ENCODE measurements around the gene SLC7A7.

SLC7A7 gene

GRCh38 chr14:22748631-22749068 lies 66.6 kb downstream of the SLC7A7 start:
- Histone ChIP-seq H2AFZ (ENCODE audit: low read length) (no peak overlapping the region), H3K23ac (ENCODE audit: low read depth, low read length, poor library complexity) (no peak overlapping the region), H3K4ac (ENCODE audit: low read length) (no peak overlapping the region), H3K79me1 (ENCODE audit: low read depth, low read length) (no peaks in the 10 kb centered on the region), H3K9ac (ENCODE audit: low read depth, low read length, poor library complexity) (no peak overlapping the region), H3K4me3 (ENCODE audit: low read length in 2 of 2) (no peak overlapping the region), H3K36me3 (replicated peaks in 1 of 2; ENCODE audit: control insufficient read depth in 2 of 2, insufficient read depth in 2 of 2, low read length in 2 of 2) (no peaks in the 10 kb centered on the region), H3K9me3 (replicated peaks in 1 of 2; ENCODE audit: control insufficient read depth in 2 of 2, insufficient read depth in 1 of 2, low read depth in 1 of 2, low read length in 2 of 2) (no peaks in the 10 kb centered on the region), H3K27me3 (ENCODE audit: control insufficient read depth in 3 of 3, insufficient read depth in 3 of 3, low read depth in 1 of 3, low read length in 3 of 3) (no peaks in the 10 kb centered on the region), H2AK5ac (ENCODE audit: low read depth, low read length) (no peak overlapping the region), H2BK5ac (ENCODE audit: low read length) (no peak overlapping the region), H2BK15ac (ENCODE audit: low read length) (no peak overlapping the region), H3K4me1 (ENCODE audit: control insufficient read depth in 2 of 2, insufficient read depth in 1 of 2, low read depth in 1 of 2, low read length in 2 of 2) (peaks cover 1 to 2% of the 10 kb centered on the region in 2 donors), H3K4me2 (ENCODE audit: insufficient read depth, low read length, poor library complexity, severe bottlenecking) (no peak overlapping the region), H4K91ac (ENCODE audit: low read depth, low read length, poor library complexity) (no peak overlapping the region), H3K14ac (ENCODE audit: low read length) (no peak overlapping the region), H3K18ac (ENCODE audit: low read length) (no peak overlapping the region), H2BK12ac (ENCODE audit: low read length) (no peak overlapping the region), H3K27ac (replicated peaks; ENCODE audit: low read length) (no peak overlapping the region), H2BK120ac (ENCODE audit: low read depth, low read length) (no peak overlapping the region), H4K8ac (ENCODE audit: low read depth, low read length) (no peak overlapping the region)
- no peak for DNase-seq (ENCODE audit: low spot score)
- WGBS, 2 donors (ENCODE audit: extremely low coverage in 2 of 2, insufficient read length in 2 of 2, insufficient replicate concordance in 1 of 2), result no CpG with 5 or more reads among the region's 4 CpGs

- no peak overlapping the region for H2BK120ac ChIP-seq (ENCODE audit: low read depth, low read length)
- H3K27me3 ChIP-seq (ENCODE audit: control insufficient read depth in 3 of 3, insufficient read depth in 3 of 3, low read depth in 1 of 3, low read length in 3 of 3), result no peaks in the 10 kb centered on the region
- no peak overlapping the region for H2BK12ac ChIP-seq (ENCODE audit: low read length)
- no peak overlapping the region for H2BK15ac ChIP-seq (ENCODE audit: low read length)
- H3K36me3 ChIP-seq (replicated peaks in 1 of 2; ENCODE audit: control insufficient read depth in 2 of 2, insufficient read depth in 2 of 2, low read length in 2 of 2), result no peaks in the 10 kb centered on the region
- H3K9me3 ChIP-seq (replicated peaks in 1 of 2; ENCODE audit: control insufficient read depth in 2 of 2, insufficient read depth in 1 of 2, low read depth in 1 of 2, low read length in 2 of 2), result no peaks in the 10 kb centered on the region
- no peak overlapping the region for H3K4me3 ChIP-seq (ENCODE audit: low read length in 2 of 2)
- no peak overlapping the region for H4K8ac ChIP-seq (ENCODE audit: low read depth, low read length)
- no peak overlapping the region for H2AK5ac ChIP-seq (ENCODE audit: low read depth, low read length)
- H3K4me2 ChIP-seq (ENCODE audit: insufficient read depth, low read length, poor library complexity, severe bottlenecking), result no peak overlapping the region
- H3K27ac ChIP-seq (replicated peaks; ENCODE audit: low read length), result no peak overlapping the region
- peaks cover 0 to 2% of the 10 kb centered on the region in 2 donors for H3K4me1 ChIP-seq (ENCODE audit: control insufficient read depth in 2 of 2, insufficient read depth in 1 of 2, low read depth in 1 of 2, low read length in 2 of 2)
- H3K18ac ChIP-seq (ENCODE audit: low read length), result no peak overlapping the region
- DNase-seq (ENCODE audit: low spot score), result no peak
- no peak overlapping the region for H3K23ac ChIP-seq (ENCODE audit: low read depth, low read length, poor library complexity)
- no peak overlapping the region for H3K9ac ChIP-seq (ENCODE audit: low read depth, low read length, poor library complexity)
- whole genome bisulfite sequencing, 2 donors (ENCODE audit: extremely low coverage in 2 of 2, insufficient read length in 2 of 2, insufficient replicate concordance in 1 of 2), result no CpG with 5 or more reads among the region's 4 CpGs
- H3K79me1 ChIP-seq (ENCODE audit: low read depth, low read length), result no peaks in the 10 kb centered on the region
- H2AFZ ChIP-seq (ENCODE audit: low read length), result no peak overlapping the region
- no peak overlapping the region for H2BK5ac ChIP-seq (ENCODE audit: low read length)
- no peak overlapping the region for H3K14ac ChIP-seq (ENCODE audit: low read length)
- H3K4ac ChIP-seq (ENCODE audit: low read length), result no peak overlapping the region
- H4K91ac ChIP-seq (ENCODE audit: low read depth, low read length, poor library complexity), result no peak overlapping the region
These were observed 67.0 kb downstream of the SLC7A7 start for GRCh38 chr14:22748206-22748605.

- H2AFZ ChIP-seq (ENCODE audit: low read length), result no peak overlapping the region
- H3K4me3 ChIP-seq (ENCODE audit: low read length in 2 of 2), result no peak overlapping the region
- H2BK15ac ChIP-seq (ENCODE audit: low read length), result no peak overlapping the region
- no peaks in the 10 kb centered on the region for H3K27me3 ChIP-seq (ENCODE audit: control insufficient read depth in 3 of 3, insufficient read depth in 3 of 3, low read depth in 1 of 3, low read length in 3 of 3)
- H3K27ac ChIP-seq (replicated peaks; ENCODE audit: low read length), result no peak overlapping the region
- no peak overlapping the region for H3K23ac ChIP-seq (ENCODE audit: low read depth, low read length, poor library complexity)
- no peak overlapping the region for H2AK5ac ChIP-seq (ENCODE audit: low read depth, low read length)
- H2BK5ac ChIP-seq (ENCODE audit: low read length), result no peak overlapping the region
- no peak overlapping the region for H3K4ac ChIP-seq (ENCODE audit: low read length)
- H3K9me3 ChIP-seq (replicated peaks in 1 of 2; ENCODE audit: control insufficient read depth in 2 of 2, insufficient read depth in 1 of 2, low read depth in 1 of 2, low read length in 2 of 2), result no peaks in the 10 kb centered on the region
- H3K36me3 ChIP-seq (replicated peaks in 1 of 2; ENCODE audit: control insufficient read depth in 2 of 2, insufficient read depth in 2 of 2, low read length in 2 of 2), result no peaks in the 10 kb centered on the region
- H2BK12ac ChIP-seq (ENCODE audit: low read length), result no peak overlapping the region
- no peak overlapping the region for H4K91ac ChIP-seq (ENCODE audit: low read depth, low read length, poor library complexity)
- no CpG with 5 or more reads among the region's 4 CpGs for WGBS, 2 donors (ENCODE audit: extremely low coverage in 2 of 2, insufficient read length in 2 of 2, insufficient replicate concordance in 1 of 2)
- no peak overlapping the region for H3K9ac ChIP-seq (ENCODE audit: low read depth, low read length, poor library complexity)
- H3K14ac ChIP-seq (ENCODE audit: low read length), result no peak overlapping the region
- H3K4me1 ChIP-seq (ENCODE audit: control insufficient read depth in 2 of 2, insufficient read depth in 1 of 2, low read depth in 1 of 2, low read length in 2 of 2), result peaks cover 0 to 2% of the 10 kb centered on the region in 2 donors
- DNase-seq (ENCODE audit: low spot score), result no peak
- H3K4me2 ChIP-seq (ENCODE audit: insufficient read depth, low read length, poor library complexity, severe bottlenecking), result no peak overlapping the region
- H2BK120ac ChIP-seq (ENCODE audit: low read depth, low read length), result no peak overlapping the region
- no peak overlapping the region for H4K8ac ChIP-seq (ENCODE audit: low read depth, low read length)
- no peak overlapping the region for H3K18ac ChIP-seq (ENCODE audit: low read length)
- no peaks in the 10 kb centered on the region for H3K79me1 ChIP-seq (ENCODE audit: low read depth, low read length)
These were observed 67.5 kb downstream of the SLC7A7 start for GRCh38 chr14:22747769-22748168.

GRCh38 chr14:22740020-22740419 lies 75.2 kb downstream of the SLC7A7 start:
- no peak overlapping the region for H2BK120ac ChIP-seq (ENCODE audit: low read depth, low read length)
- H3K27ac ChIP-seq (replicated peaks; ENCODE audit: low read length), result no peak overlapping the region
- no peaks in the 10 kb centered on the region for H3K4me1 ChIP-seq (ENCODE audit: control insufficient read depth in 2 of 2, insufficient read depth in 1 of 2, low read depth in 1 of 2, low read length in 2 of 2)
- H3K79me1 ChIP-seq (ENCODE audit: low read depth, low read length), result no peaks in the 10 kb centered on the region
- no peak overlapping the region for H2BK5ac ChIP-seq (ENCODE audit: low read length)
- H4K8ac ChIP-seq (ENCODE audit: low read depth, low read length), result no peak overlapping the region
- no peak overlapping the region for H3K18ac ChIP-seq (ENCODE audit: low read length)
- WGBS, 2 donors (ENCODE audit: extremely low coverage in 2 of 2, insufficient read length in 2 of 2, insufficient replicate concordance in 1 of 2), result no CpG with 5 or more reads among the region's 3 CpGs
- no peaks in the 10 kb centered on the region for H3K27me3 ChIP-seq (ENCODE audit: control insufficient read depth in 3 of 3, insufficient read depth in 3 of 3, low read depth in 1 of 3, low read length in 3 of 3)
- no peak overlapping the region for H2AK5ac ChIP-seq (ENCODE audit: low read depth, low read length)
- no peak overlapping the region for H3K4me3 ChIP-seq (ENCODE audit: low read length in 2 of 2)
- H4K91ac ChIP-seq (ENCODE audit: low read depth, low read length, poor library complexity), result no peak overlapping the region
- H2AFZ ChIP-seq (ENCODE audit: low read length), result no peak overlapping the region
- no peak overlapping the region for H3K23ac ChIP-seq (ENCODE audit: low read depth, low read length, poor library complexity)
- no peak overlapping the region for H3K9ac ChIP-seq (ENCODE audit: low read depth, low read length, poor library complexity)
- H2BK15ac ChIP-seq (ENCODE audit: low read length), result no peak overlapping the region
- H3K4me2 ChIP-seq (ENCODE audit: insufficient read depth, low read length, poor library complexity, severe bottlenecking), result no peak overlapping the region
- DNase-seq (ENCODE audit: low spot score), result no peak
- no peak overlapping the region for H2BK12ac ChIP-seq (ENCODE audit: low read length)
- H3K9me3 ChIP-seq (replicated peaks in 1 of 2; ENCODE audit: control insufficient read depth in 2 of 2, insufficient read depth in 1 of 2, low read depth in 1 of 2, low read length in 2 of 2), result no peaks in the 10 kb centered on the region
- H3K36me3 ChIP-seq (replicated peaks in 1 of 2; ENCODE audit: control insufficient read depth in 2 of 2, insufficient read depth in 2 of 2, low read length in 2 of 2), result no peaks in the 10 kb centered on the region
- no peak overlapping the region for H3K4ac ChIP-seq (ENCODE audit: low read length)
- no peak overlapping the region for H3K14ac ChIP-seq (ENCODE audit: low read length)
